DOHH2 (cell line): ENCODE data around the gene SMARCD1.

Experiments
- CTCF ChIP-seq: fragments of 200-600 bp; sonication (generic); IDR thresholded peaks from one replicate; pipeline ENCODE4 v1.5.1; 2014; ENCODE audit warnings: antibody characterized with exemption, mild to moderate bottlenecking, low read depth, low read length; ENCODE audit not compliant: poor library complexity, severe bottlenecking
- EZH2phosphoT487 ChIP-seq: fragments of 200-600 bp; sonication (generic); IDR thresholded peaks from 2 replicates; pipeline ENCODE4 v1.6.1; 2017; ENCODE audit warnings: borderline replicate concordance, mild to moderate bottlenecking, antibody characterized with exemption, low read length, moderate library complexity, mixed read lengths

DNA sequence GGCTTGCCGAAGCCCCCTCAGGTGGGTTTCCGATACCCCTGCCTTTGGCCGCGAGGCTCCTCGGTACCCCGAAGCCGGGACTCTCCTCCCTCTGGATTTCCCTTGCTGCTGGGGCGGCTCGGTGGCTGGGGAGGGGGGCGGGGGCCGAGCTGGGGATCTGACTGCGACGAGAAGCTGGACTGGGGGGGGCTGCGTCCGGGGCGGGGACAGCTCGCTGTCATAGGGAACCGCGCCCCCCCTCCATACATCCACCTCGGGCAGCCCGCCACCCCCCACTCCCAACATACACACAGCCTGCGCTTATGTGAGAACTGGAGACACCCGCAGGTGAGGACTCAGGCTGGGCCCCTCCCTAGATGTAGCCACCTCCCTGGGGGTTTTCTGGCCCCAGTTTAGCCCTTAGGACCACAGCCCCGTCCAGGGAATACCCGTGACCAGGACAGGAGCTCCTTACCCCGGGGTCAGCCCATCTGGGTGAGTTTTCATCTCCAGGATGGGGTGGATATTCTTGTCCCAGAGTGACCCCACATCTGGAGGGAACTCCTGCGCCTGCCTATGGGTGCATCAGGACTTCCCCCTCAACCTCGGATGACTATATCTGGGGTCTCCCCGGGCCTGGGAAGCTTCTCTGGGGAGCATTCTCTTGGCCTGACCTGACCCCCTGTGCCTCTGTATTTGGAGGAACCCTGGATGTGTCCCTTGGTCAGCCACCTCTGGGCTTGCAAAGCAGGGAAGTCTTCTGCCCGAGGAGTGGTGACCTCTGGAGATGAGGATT is 27.1 kb upstream of the SMARCD1 start:
- TF ChIP-seq CTCF: no peak
- no peak for TF ChIP-seq EZH2phosphoT487
